ENCODE data around the gene DST.
"Not testable (repeated sequence)": the region's sequence is repeated elsewhere in the genome, so short reads cannot be mapped to it uniquely, and the experiment has no call there.

The DST gene

GRCh38 chr6:56663344-56663743 is 20.7 kb upstream of the DST start:
- no peak overlapping the region for H3K27ac ChIP-seq
- no peak for TF ChIP-seq CTCF (conservative IDR thresholded peaks at IDR 0.05)

- not testable (repeated sequence) for H3K27ac ChIP-seq
These were observed 18.6 kb upstream of the DST start for GRCh38 chr6:56661338-56661737.

GRCh38 chr6:56660381-56660730 is 17.7 kb upstream of the DST start:
- no peak for TF ChIP-seq CTCF (conservative IDR thresholded peaks at IDR 0.05)
- H3K27ac ChIP-seq = no peak overlapping the region

- no peak overlapping the region for H3K27ac ChIP-seq
- no peak for TF ChIP-seq CTCF (conservative IDR thresholded peaks at IDR 0.05)
These were observed 17.2 kb upstream of the DST start for GRCh38 chr6:56659721-56660380.

GRCh38 chr6:56658326-56658725 is 15.6 kb upstream of the DST start:
- no peak overlapping the region for H3K27ac ChIP-seq
- no peak for TF ChIP-seq CTCF (conservative IDR thresholded peaks at IDR 0.05)

- no peak for TF ChIP-seq CTCF (conservative IDR thresholded peaks at IDR 0.05)
- H3K27ac ChIP-seq = no peak overlapping the region
These were observed 14.7 kb upstream of the DST start for GRCh38 chr6:56657354-56657753.

- H3K27ac ChIP-seq = no peak overlapping the region
- TF ChIP-seq CTCF (conservative IDR thresholded peaks at IDR 0.05) = no peak
These were observed 13.8 kb upstream of the DST start for GRCh38 chr6:56656466-56656865.

GRCh38 chr6:56655996-56656395 is 13.3 kb upstream of the DST start:
- TF ChIP-seq CTCF (conservative IDR thresholded peaks at IDR 0.05) = no peak
- no peak overlapping the region for H3K27ac ChIP-seq
